K562 (cell line): ENCODE measurements around the gene GPR35. TPM values are rescaled to one million over a fixed set of nuclear protein-coding genes. Genes with fewer than 3 reads are reported as not detected.

ENCODE experiments used
- ATAC-seq: fragments of 200-7000 bp; cut with Tn5 transposase; 3 replicates; pipeline ENCODE4 v1.9.1; 2020; ENCODE audit warnings: moderate library complexity
- BruUV-seq: library from RNA; stranded (reverse); fragments of 400-500 nt; replicated peaks from 2 replicates; lab custom pipeline; 2021; lab: Mats Ljungman, UMichigan
- CTCF ChIA-PET: fragments of 300-600 bp; formaldehyde crosslinking; extraction: SDS; loops from one replicate; lab custom pipeline; 2021; ENCODE audit warnings: low intra/inter-chr PET ratio; lab: Yijun Ruan, JAX
- POLR2A ChIA-PET: fragments of 300-600, 350-650 bp; sonication (Branson Sonifier 250); formaldehyde crosslinking; extraction: SDS; loops from one replicate; lab custom pipeline; 2021; ENCODE audit warnings: antibody characterized with exemption, inconsistent platforms; lab: Yijun Ruan, JAX
- DNase-seq, 4 experiments: peaks; one replicate each; pipeline versions ENCODE4 v3.0.0 to v3.0.0-alpha.2; 2011 to 2018; ENCODE audit warnings: low spot score in 3 of 4, mixed read lengths in 3 of 4; ENCODE audit errors: extremely low read depth in 1 of 4
- FAIRE-seq: peaks from 2 replicates; lab custom pipeline; 2011; peaks lifted over from hg19 to GRCh38; lab: Jason Lieb, UNC
- H2AFZ ChIP-seq: 2 replicates; pipeline ENCODE4 v1.6.0; 2011; ENCODE audit warnings: low read depth, low read length, control low read depth, inconsistent platforms
- H3K27ac ChIP-seq: fragments of 200-600 bp; 3 replicates; pipeline ENCODE4 v1.8.0; 2011; ENCODE audit warnings: low read depth, mild to moderate bottlenecking, control low read depth, inconsistent platforms, low read length, moderate library complexity, mixed read lengths; ENCODE audit errors: extremely low read depth
- H3K27me3 ChIP-seq, 2 experiments: fragments of 300-600 bp in 1 of 2; 2 replicates in 1 of 2; 3 replicates in 1 of 2; pipeline versions ENCODE4 v1.6.0 to v1.8.0; 2011; ENCODE audit warnings: inconsistent platforms in 2 of 2, low read length in 2 of 2, mild to moderate bottlenecking in 1 of 2, mixed read lengths in 1 of 2, moderate library complexity in 1 of 2; ENCODE audit not compliant: control insufficient read depth in 2 of 2, insufficient read depth in 2 of 2
- H3K36me3 ChIP-seq: fragments of 300-600 bp; 3 replicates; pipeline ENCODE4 v1.8.0; 2011; ENCODE audit warnings: mild to moderate bottlenecking, low read length, inconsistent platforms; ENCODE audit not compliant: control insufficient read depth, insufficient read depth
- H3K4me1 ChIP-seq, 2 experiments: fragments of 200-600 bp in 1 of 2; replicated peaks in 1 of 2; 2 replicates in 1 of 2; 3 replicates in 1 of 2; pipeline versions ENCODE4 v1.5.1 to v1.8.0; 2011; ENCODE audit warnings: inconsistent platforms in 2 of 2, low read length in 2 of 2, mild to moderate bottlenecking in 1 of 2, mixed read lengths in 1 of 2, moderate library complexity in 1 of 2; ENCODE audit not compliant: control insufficient read depth in 2 of 2, insufficient read depth in 2 of 2
- H3K4me2 ChIP-seq: 2 replicates; pipeline ENCODE4 v1.6.1; 2011; ENCODE audit warnings: low read length, control low read depth, inconsistent platforms, mixed read lengths; ENCODE audit not compliant: insufficient read depth
- H3K4me3 ChIP-seq: fragments of 200-600 bp; sonication (generic), shearing (Covaris generic); 2 replicates; pipeline ENCODE4 v1.5.1; 2016; ENCODE audit warnings: control low read depth, inconsistent platforms
- H3K79me2 ChIP-seq: fragments of 200-600 bp; 3 replicates; pipeline ENCODE4 v1.8.0; 2011; ENCODE audit warnings: low read length, inconsistent platforms; ENCODE audit not compliant: control insufficient read depth, insufficient read depth
- H3K9ac ChIP-seq, 2 experiments: 2 replicates each; pipeline versions ENCODE4 v1.6.0 to v1.6.1; 2011; ENCODE audit warnings: low read depth in 2 of 2, low read length in 2 of 2, control low read depth in 1 of 2, inconsistent platforms in 1 of 2, mild to moderate bottlenecking in 1 of 2, mixed read lengths in 1 of 2; ENCODE audit not compliant: insufficient read depth in 1 of 2
- H3K9me1 ChIP-seq: one replicate; pipeline ENCODE4 v1.6.0; 2011; ENCODE audit warnings: inconsistent platforms, mild to moderate bottlenecking, low read length, moderate library complexity; ENCODE audit not compliant: control insufficient read depth, insufficient read depth
- H3K9me3 ChIP-seq: replicated peaks from 2 replicates; pipeline ENCODE4 v1.5.1; 2011; ENCODE audit warnings: low read depth, low read length, inconsistent platforms; ENCODE audit not compliant: control insufficient read depth, insufficient read depth
- H4K20me1 ChIP-seq: replicated peaks from 2 replicates; pipeline ENCODE4 v1.6.1; 2011; ENCODE audit warnings: low read length, inconsistent platforms, mixed read lengths; ENCODE audit not compliant: control insufficient read depth, insufficient read depth
- BDP1 ChIP-seq: IDR thresholded peaks from 3 replicates; pipeline ENCODE4 v1.6.1; 2011; ENCODE audit not compliant: insufficient read length, insufficient read depth
- BRF1 ChIP-seq: IDR thresholded peaks from 3 replicates; pipeline ENCODE4 v1.6.1; 2011; ENCODE audit warnings: borderline replicate concordance, mild to moderate bottlenecking; ENCODE audit not compliant: insufficient read length; ENCODE audit errors: extremely low read depth
- CUX1 ChIP-seq: fragments of 200-800 bp; sonication (Bioruptor generic); IDR thresholded peaks from 2 replicates; pipeline ENCODE4 v1.6.1; 2016; ENCODE audit warnings: missing genetic modification characterization, missing compliant biosample characterization
- HSF4 ChIP-seq: fragments of 250-450 bp; sonication (Bioruptor Pico); IDR thresholded peaks from 2 replicates; pipeline ENCODE4 v2.1.2; 2022; ENCODE audit warnings: mild to moderate bottlenecking, moderate library complexity, borderline replicate concordance
- SMARCA4 ChIP-seq: fragments of 450-650 bp; IDR thresholded peaks from 2 replicates; pipeline ENCODE4 v1.6.1; 2016
- ZNF511 ChIP-seq: sonication (generic); formaldehyde crosslinking; IDR thresholded peaks from 2 replicates; pipeline ENCODE4 v1.8.0; 2022; ENCODE audit warnings: mild to moderate bottlenecking, missing genetic modification reagents
- ZNF707 ChIP-seq: fragments of 250-450 bp; sonication (Bioruptor Pico); conservative IDR thresholded peaks from 2 replicates; pipeline ENCODE4 v1.8.0; 2022; ENCODE audit warnings: inconsistent platforms, mild to moderate bottlenecking, moderate library complexity
- WGBS: fragments of 100-300 bp; shearing (Covaris generic); methylation state at CpG from one replicate; pipeline ENCODE4 v1.1.6; 2016; ENCODE audit warnings: low coverage, mixed read lengths; ENCODE audit not compliant: insufficient coverage; ENCODE audit errors: missing lambda C conversion rate; 5-methylcytosine and 5-hydroxymethylcytosine counted together
- in situ Hi-C: fragments of 300-500 bp; cut with MboI; formaldehyde crosslinking; loops from 4 replicates; pipeline ENCODE4 v1.15.0; 2018; ENCODE audit warnings: inconsistent platforms, mixed read lengths
- intact Hi-C: fragments of 100-400 bp; cut with micrococcal nuclease; formaldehyde crosslinking; loops from 2 replicates; pipeline ENCODE4 v1.14.2; 2022
- polyA plus RNA-seq, 8 experiments: library from polyadenylated mRNA; depleted of rRNA in 4 of 8; stranded (reverse) in 5 of 8; unstranded in 3 of 8; fragments of >200 nt; fragmentation: Nextera tagmentation in 2 of 8; fragmentation: Illumina TruSeq in 1 of 8; extraction: Ambion mirVana in 2 of 8; extraction: Trizol in 1 of 8; gene quantifications; 2 replicates each; pipeline versions ENCODE4 v1.2.1 to v1.2.3, GENCODE V29; 2011 to 2014; ENCODE audit warnings: inconsistent platforms in 1 of 8, missing spikeins in 1 of 8
- total RNA-seq, 7 experiments: library from RNA; depleted of rRNA in 6 of 7; stranded (reverse); fragments of >200 nt in 6 of 7; fragmentation: Illumina TruSeq in 2 of 7; extraction: Trizol in 2 of 7; gene quantifications; 2 replicates each; pipeline versions ENCODE4 v1.2.1 to v1.2.3, GENCODE V29; 2011 to 2021; ENCODE audit warnings: low replicate concordance in 1 of 7
- TF ChIP-seq, protein P1 (sequence below), 2 experiments: fragments of 450-650 bp; IDR thresholded peaks; 2 replicates each; pipeline ENCODE4 v1.6.1; 2018; ENCODE audit warnings: mild to moderate bottlenecking in 2 of 2, low read depth in 1 of 2; ENCODE audit not compliant: partially characterized antibody in 2 of 2

Gene GPR35
- total and polyA plus RNA-seq, 9 of the 15 experiments (the other 6 are each of a cell fraction or from before 2014, with no cell fraction given): 0.04 to 0.50 (median 0.29) TPM; not detected in 3

DNA sequence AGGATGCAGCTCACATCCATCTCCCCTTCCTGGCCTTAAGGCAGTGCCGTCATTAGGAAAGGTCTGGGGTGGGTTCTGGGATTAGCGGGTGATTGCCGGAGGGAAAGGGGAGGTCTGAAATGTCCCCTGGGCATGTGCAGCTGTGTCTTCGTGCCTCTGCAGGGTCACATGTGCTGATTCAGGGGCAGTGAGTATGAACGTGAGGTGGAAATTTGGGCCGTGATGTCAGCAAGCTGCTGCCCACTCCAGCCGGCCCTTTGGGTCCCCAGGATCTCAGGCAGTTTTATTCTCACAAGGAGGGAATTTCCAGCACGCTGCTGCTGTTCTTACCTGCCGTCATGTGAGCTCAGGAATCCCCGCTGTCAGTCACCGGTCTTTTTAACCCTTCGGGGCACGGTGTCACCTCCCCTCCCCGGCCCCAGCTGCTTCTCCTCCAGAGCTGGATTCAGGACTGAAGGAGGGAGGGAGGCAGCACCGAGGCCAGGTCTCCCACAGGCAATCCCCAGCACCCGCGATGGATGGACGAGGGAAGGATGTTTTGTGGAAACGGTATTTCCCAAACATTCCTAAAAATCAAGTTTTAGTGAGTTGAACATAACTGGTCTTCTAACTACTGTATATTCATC lies 23.5 kb downstream of the GPR35 start:
- intact Hi-C loops (no loop called here), in situ Hi-C loops (no loop called here)
- no peaks in the 10 kb centered on the region for H3K9me3 ChIP-seq
- no peak overlapping the region for H3K9ac ChIP-seq
- H3K36me3 ChIP-seq: no peaks in the 10 kb centered on the region
- H3K4me3 ChIP-seq: no peak overlapping the region
- no peak for TF ChIP-seq ZNF707 (CRISPR knock-in tag)
- no peak for TF ChIP-seq SMARCA4
- no peak for TF ChIP-seq BDP1
- no peak for TF ChIP-seq HSF4 (CRISPR knock-in tag)
- no peak for TF ChIP-seq ZNF511
- TF ChIP-seq, protein P1, sequence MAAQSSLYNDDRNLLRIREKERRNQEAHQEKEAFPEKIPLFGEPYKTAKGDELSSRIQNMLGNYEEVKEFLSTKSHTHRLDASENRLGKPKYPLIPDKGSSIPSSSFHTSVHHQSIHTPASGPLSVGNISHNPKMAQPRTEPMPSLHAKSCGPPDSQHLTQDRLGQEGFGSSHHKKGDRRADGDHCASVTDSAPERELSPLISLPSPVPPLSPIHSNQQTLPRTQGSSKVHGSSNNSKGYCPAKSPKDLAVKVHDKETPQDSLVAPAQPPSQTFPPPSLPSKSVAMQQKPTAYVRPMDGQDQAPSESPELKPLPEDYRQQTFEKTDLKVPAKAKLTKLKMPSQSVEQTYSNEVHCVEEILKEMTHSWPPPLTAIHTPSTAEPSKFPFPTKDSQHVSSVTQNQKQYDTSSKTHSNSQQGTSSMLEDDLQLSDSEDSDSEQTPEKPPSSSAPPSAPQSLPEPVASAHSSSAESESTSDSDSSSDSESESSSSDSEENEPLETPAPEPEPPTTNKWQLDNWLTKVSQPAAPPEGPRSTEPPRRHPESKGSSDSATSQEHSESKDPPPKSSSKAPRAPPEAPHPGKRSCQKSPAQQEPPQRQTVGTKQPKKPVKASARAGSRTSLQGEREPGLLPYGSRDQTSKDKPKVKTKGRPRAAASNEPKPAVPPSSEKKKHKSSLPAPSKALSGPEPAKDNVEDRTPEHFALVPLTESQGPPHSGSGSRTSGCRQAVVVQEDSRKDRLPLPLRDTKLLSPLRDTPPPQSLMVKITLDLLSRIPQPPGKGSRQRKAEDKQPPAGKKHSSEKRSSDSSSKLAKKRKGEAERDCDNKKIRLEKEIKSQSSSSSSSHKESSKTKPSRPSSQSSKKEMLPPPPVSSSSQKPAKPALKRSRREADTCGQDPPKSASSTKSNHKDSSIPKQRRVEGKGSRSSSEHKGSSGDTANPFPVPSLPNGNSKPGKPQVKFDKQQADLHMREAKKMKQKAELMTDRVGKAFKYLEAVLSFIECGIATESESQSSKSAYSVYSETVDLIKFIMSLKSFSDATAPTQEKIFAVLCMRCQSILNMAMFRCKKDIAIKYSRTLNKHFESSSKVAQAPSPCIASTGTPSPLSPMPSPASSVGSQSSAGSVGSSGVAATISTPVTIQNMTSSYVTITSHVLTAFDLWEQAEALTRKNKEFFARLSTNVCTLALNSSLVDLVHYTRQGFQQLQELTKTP (IDR thresholded peaks at IDR 0.05; ENCODE audit: low read depth in 1 of 2, partially characterized antibody in 2 of 2): no peak
- TF ChIP-seq BRF1: no peak
- TF ChIP-seq CUX1 (CRISPR knock-in tag): no peak
- DNase-seq (no peak), ATAC-seq (no peak), FAIRE-seq (no peak)
- H3K4me2 ChIP-seq: no peak overlapping the region
- H4K20me1 ChIP-seq: no peaks in the 10 kb centered on the region
- 5% methylated on average over 12 of the region's 19 CpGs for WGBS
- peaks cover 12 to 60% of the 10 kb centered on the region in 2 experiments; a peak in 4 of 5 replicates for H3K27me3 ChIP-seq
- CTCF ChIA-PET: no interaction called here
- H3K27ac ChIP-seq: no peak overlapping the region
- BruUV-seq: no TSS peak
- POLR2A ChIA-PET: no interaction called here
- no peak overlapping the region for H2AFZ ChIP-seq
- H3K9me1 ChIP-seq: no peaks in the 10 kb centered on the region
- no peaks in the 10 kb centered on the region for H3K79me2 ChIP-seq
- peaks cover 0 to 7% of the 10 kb centered on the region in 2 experiments; a peak in 1 of 5 replicates for H3K4me1 ChIP-seq
